ENCODE data around the gene SDHC. TPM values are rescaled to one million over a fixed set of nuclear protein-coding genes. Genes with fewer than 3 reads are reported as not detected.

Gene SDHC
- total RNA-seq, 1 donor from 2014 or later: 223 TPM

Other genes starting within 250 kb of the SDHC start
- gene ARHGAP30, start 244.5 kb upstream of the SDHC start, total RNA-seq: 4.0 TPM
- not detected for gene NECTIN4, start 224.8 kb upstream of the SDHC start, total RNA-seq
- 6.2 TPM for gene KLHDC9, start 216.0 kb upstream of the SDHC start, total RNA-seq
- gene PFDN2, start 196.3 kb upstream of the SDHC start, total RNA-seq: 22.0 TPM
- gene NIT1, start 196.3 kb upstream of the SDHC start, total RNA-seq: 70.3 TPM
- 17.6 TPM for gene DEDD, start 181.7 kb upstream of the SDHC start, total RNA-seq
- 36.1 TPM for gene UFC1, start 160.4 kb upstream of the SDHC start, total RNA-seq
- gene USP21, start 154.9 kb upstream of the SDHC start, total RNA-seq: 10.2 TPM
- 9.3 TPM for gene PPOX, start 148.0 kb upstream of the SDHC start, total RNA-seq
- gene B4GALT3, start 136.9 kb upstream of the SDHC start, total RNA-seq: 9.1 TPM
- 1.1 TPM for gene ADAMTS4, start 115.3 kb upstream of the SDHC start, total RNA-seq
- gene NDUFS2, start 112.0 kb upstream of the SDHC start, total RNA-seq: 106 TPM
- gene FCER1G, start 99.1 kb upstream of the SDHC start, total RNA-seq: 13.4 TPM
- gene APOA2, start 90.8 kb upstream of the SDHC start, total RNA-seq: 4,148 TPM
- gene TOMM40L, start 88.3 kb upstream of the SDHC start, total RNA-seq: 6.3 TPM
- 158 TPM for gene NR1I3, start 76.2 kb upstream of the SDHC start, total RNA-seq
- gene PCP4L1, start 55.6 kb upstream of the SDHC start, total RNA-seq: 5.1 TPM
- 2.4 TPM for gene MPZ, start 4.4 kb upstream of the SDHC start, total RNA-seq
- gene CFAP126, start 53.5 kb downstream of the SDHC start, total RNA-seq: not detected
- 4.0 TPM for gene FCGR2A, start 191.1 kb downstream of the SDHC start, total RNA-seq
- 0.48 TPM for gene HSPA6, start 210.2 kb downstream of the SDHC start, total RNA-seq
- 25.2 TPM for gene FCGR3A, start 235.4 kb downstream of the SDHC start, total RNA-seq

Data from left lobe of liver (tissue), 1 donor.